MM.1S (cell line): ENCODE results near the gene ABCC6.

Experiments
- CTCF ChIP-seq: fragments of 300-600 bp; sonication (generic); IDR thresholded peaks from 2 replicates; pipeline ENCODE4 v1.5.1; 2016; ENCODE audit warnings: antibody characterized with exemption, low read length, mixed read lengths
- EZH2 ChIP-seq: fragments of 300-600 bp; sonication (generic); optimal IDR thresholded peaks from 2 replicates; pipeline ENCODE3; 2017; ENCODE audit warnings: low read depth, mild to moderate bottlenecking, antibody characterized with exemption, low read length, mixed read lengths

GRCh38 chr16:16155234-16155633 lies 68.1 kb downstream of the ABCC6 start:
- no peak for TF ChIP-seq CTCF
- no peak for TF ChIP-seq EZH2
